Left kidney (tissue), 2 donors: Measurements from ENCODE around the gene USP44. TPM values are rescaled to one million over a fixed set of nuclear protein-coding genes. Genes with fewer than 3 reads are reported as not detected.

Experiments used
- DNase-seq: peaks from one replicate; pipeline ENCODE4 v3.0.0-alpha.2; 2013
- polyA plus RNA-seq: library from polyadenylated mRNA; unstranded; fragments of 120-200 nt; gene quantifications from one replicate; pipeline ENCODE4 v1.2.1, GENCODE V29; 2013; ENCODE audit not compliant: insufficient read length

USP44 gene
- polyA plus RNA-seq, 1 donor, result 2.4 TPM

GRCh38 chr12:95548539-95549391 is 2.5 kb downstream of the USP44 start:
- no peak for DNase-seq

GRCh38 chr12:95548056-95548538 is 3.2 kb downstream of the USP44 start:
- no peak for DNase-seq

- DNase-seq, result no peak
Observed at GRCh38 chr12:95547522-95548055, 3.7 kb downstream of the USP44 start.

GRCh38 chr12:95546491-95546813 is 4.8 kb downstream of the USP44 start:
- DNase-seq, result no peak

GRCh38 chr12:95545731-95546490 is 5.4 kb downstream of the USP44 start:
- no peak for DNase-seq

- DNase-seq, result no peak
Observed at GRCh38 chr12:95545303-95545702, 6.0 kb downstream of the USP44 start.

- DNase-seq, result no peak
Observed at GRCh38 chr12:95544756-95545155, 6.5 kb downstream of the USP44 start.

- DNase-seq, result no peak
Observed at GRCh38 chr12:95543305-95543704, 8.0 kb downstream of the USP44 start.

GRCh38 chr12:95541436-95541835 is 9.8 kb downstream of the USP44 start:
- DNase-seq, result no peak

GRCh38 chr12:95538656-95539055 is 12.6 kb downstream of the USP44 start:
- DNase-seq, result no peak

- no peak for DNase-seq
Observed at GRCh38 chr12:95538006-95538405, 13.3 kb downstream of the USP44 start.

GRCh38 chr12:95533985-95534384 is 17.3 kb downstream of the USP44 start:
- DNase-seq, result no peak

GRCh38 chr12:95532851-95533250 is 18.4 kb downstream of the USP44 start:
- no peak for DNase-seq

- no peak for DNase-seq
Observed at GRCh38 chr12:95529693-95530225, 21.5 kb downstream of the USP44 start.

- no peak for DNase-seq
Observed at GRCh38 chr12:95528431-95528830, 22.8 kb downstream of the USP44 start.

GRCh38 chr12:95522692-95523091 is 28.6 kb downstream of the USP44 start:
- DNase-seq, result no peak

- DNase-seq, result no peak
Observed at GRCh38 chr12:95520816-95521215, 30.5 kb downstream of the USP44 start.

GRCh38 chr12:95518944-95519343 is 32.3 kb downstream of the USP44 start:
- no peak for DNase-seq

- no peak for DNase-seq
Observed at GRCh38 chr12:95517246-95517645, 34.0 kb downstream of the USP44 start.

GRCh38 chr12:95516757-95517156 is 34.5 kb downstream of the USP44 start:
- no peak for DNase-seq

GRCh38 chr12:95515197-95515596 is 36.1 kb downstream of the USP44 start:
- DNase-seq, result no peak

- no peak for DNase-seq
Observed at GRCh38 chr12:95513599-95513998, 37.7 kb downstream of the USP44 start.

GRCh38 chr12:95511977-95512376 is 39.3 kb downstream of the USP44 start:
- no peak for DNase-seq
